Bone marrow (tissue), 2 donors: ENCODE results near the gene USP22.
A peak's percentile ranks its signal among the peaks of the same experiment; 100 is the strongest.
"Not testable (repeated sequence)": the region's sequence is repeated elsewhere in the genome, so short reads cannot be mapped to it uniquely, and the experiment has no call there.

Experiments used
- DNase-seq, 2 donors: peaks; one replicate each; lab custom pipeline; 2025; lab: John Stamatoyannopoulos, UW

Gene USP22

GRCh38 chr17:21042458-21043295, at the start of gene USP22:
USP22 (minus strand) TSS chr17:21043011; CDS start chr17:21042835, 176 bp downstream.
- peak; percentile 60 to 98 for DNase-seq

DNA sequence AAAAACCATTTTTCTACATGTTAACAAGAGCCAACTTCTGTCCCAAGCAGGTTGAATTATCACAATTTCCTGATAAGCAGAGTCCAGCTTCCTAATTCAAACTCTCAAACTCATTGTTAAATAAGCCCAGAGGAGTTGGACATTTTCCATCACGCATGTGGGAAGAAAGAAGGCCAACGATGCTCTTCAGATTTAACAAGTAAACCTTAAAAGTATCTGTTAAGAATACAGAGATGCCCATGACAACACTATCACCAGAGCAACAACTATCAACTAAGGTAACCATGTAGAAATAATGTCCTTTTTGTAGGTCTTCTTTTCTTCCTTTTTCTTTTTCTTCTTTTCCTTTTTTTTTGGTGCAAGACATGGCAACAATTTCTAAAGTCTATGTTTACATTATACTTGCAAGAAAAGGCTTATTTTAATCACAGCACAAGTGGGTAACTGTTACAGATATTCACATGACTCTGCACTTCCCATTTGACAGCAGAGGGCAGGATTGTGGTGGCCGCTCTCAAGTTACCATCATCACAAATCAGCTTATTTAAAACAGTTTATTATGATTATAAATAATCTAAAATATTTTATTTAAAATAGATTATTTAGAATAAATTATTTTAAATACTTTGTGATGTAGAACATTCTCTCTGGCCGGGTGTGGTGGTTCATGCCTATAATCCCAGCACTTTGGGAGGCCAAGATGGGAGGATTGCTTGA, 48.2 kb upstream of the USP22 start:
- DNase-seq = no peak

- no peak for DNase-seq
Measured at GRCh38 chr17:21089933-21090901, 47.4 kb upstream of the USP22 start.

- DNase-seq = no peak
Measured at GRCh38 chr17:21089145-21089544, 46.3 kb upstream of the USP22 start.

DNA sequence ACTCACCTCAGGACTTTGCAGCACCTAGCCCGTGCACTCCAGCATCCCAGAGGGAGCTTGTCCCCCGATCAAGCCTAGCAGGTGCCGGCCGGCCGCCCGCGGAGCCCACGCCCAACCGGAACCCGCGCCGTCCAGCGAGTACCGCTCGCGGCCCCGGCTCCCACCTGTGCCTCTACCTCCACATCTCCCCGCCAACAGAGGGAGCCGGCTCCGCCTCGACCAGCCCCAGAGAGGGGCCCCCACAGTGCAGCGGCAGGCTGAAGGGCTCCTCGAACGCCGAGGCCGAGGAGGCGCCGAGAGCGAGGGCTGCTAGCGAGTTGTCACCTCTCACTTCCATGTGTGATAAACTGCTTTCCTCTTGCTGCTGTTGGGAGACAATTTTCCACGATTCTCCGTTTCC, 42.9 kb upstream of the USP22 start:
- DNase-seq = no peak

DNA sequence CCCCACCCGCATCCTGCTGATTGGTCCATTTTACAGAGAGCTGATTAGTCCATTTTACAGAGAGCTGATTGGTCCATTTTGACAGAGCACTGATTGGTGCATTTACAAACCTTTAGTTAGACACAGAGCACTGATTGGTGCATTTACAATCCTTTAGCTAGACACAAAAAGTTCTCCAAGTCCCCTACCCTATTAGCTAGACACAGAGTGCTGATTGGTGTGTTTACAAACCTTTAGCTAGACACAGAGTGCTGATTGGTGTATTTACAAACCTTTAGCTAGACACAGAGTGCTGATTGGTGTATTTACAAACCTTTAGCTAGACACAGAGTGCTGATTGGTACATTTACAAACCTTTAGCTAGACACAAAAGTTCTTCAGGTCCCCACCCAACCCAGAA, 42.5 kb upstream of the USP22 start:
- DNase-seq = not testable (repeated sequence)

DNA sequence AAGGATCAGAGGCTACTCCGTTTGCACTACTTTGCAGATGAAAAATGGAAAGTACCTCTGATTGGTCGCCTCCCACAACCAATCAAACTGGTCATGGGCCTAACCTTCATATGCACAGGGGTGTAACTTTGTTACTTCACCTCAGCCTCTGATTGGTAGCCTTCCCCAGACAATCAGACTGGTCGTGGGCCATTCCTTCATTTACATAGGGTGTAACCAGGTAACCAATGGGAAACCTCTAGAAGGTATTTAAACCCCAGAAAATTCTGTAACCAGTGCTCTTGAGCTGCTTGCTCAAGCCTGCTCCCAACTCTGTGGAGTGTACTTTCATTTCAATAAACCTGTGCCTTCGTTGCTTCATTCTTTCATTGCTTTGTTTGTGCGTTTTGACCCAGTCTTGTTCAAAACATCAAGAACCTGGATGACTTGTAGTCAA, 39.2 kb upstream of the USP22 start:
- no peak for DNase-seq

- DNase-seq = no peak
Measured at GRCh38 chr17:21079196-21079595, 36.4 kb upstream of the USP22 start.

GRCh38 chr17:21078016-21078780, 35.4 kb upstream of the USP22 start:
- no peak for DNase-seq

DNA sequence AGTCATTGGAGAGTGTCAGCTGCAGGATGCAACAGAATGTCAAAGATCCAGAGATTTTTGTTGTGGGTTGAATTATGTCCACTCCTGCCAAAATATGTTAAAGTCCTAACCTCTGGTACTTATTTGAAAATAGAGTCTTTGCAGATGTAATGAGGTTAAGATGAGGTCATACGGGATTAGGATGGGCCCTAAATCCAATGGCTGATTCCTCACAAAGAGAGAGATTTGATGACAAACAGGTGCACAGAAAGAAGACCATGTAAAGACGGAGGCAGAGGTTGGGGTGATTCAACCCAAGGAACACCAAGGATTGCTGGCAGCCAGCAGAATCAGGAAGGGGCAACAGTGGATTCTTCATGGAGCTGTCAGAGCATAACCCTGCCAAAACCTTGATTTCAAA, 34.5 kb upstream of the USP22 start:
- DNase-seq = no peak

- no peak for DNase-seq
Measured at GRCh38 chr17:21076242-21076641, 33.4 kb upstream of the USP22 start.

DNA sequence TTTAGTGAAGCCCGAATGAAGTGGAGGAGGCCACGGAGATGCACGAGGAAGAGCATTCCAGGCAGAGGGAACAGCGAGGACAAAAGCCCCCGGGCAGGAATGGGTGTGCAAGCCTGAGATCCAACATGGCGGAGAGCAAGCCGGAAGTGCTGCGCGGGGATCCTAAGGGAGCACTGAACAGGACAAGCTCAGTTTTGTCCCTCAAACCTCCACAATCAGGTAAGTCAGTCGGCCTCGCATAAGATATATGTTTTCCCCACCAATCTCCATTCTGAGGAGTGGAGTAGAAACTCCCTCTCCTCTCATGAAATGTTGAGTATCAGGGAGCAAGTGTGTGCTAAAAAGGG, 32.9 kb upstream of the USP22 start:
- no peak for DNase-seq

- DNase-seq = no peak
Measured at GRCh38 chr17:21072745-21073197, 30.0 kb upstream of the USP22 start.

DNA sequence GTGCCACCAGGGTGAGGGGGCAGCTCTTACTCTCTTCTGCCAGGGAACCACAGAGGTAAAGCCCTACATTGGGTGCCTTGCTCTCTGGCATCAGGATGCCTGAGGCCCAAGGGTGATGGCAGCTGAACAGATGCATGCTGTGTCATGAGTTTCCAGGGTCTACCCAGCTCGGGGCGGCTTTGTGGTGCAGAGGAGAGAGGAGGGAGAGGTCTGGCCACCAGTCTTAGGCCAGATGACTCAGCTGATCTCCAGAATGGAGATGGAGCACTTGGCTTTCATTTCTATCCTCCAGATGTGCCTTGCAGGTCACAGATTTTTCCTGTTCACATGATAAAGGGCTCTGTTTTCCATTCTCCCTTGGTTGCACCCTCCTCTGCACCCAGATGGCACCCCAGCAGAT, 23.6 kb upstream of the USP22 start:
- DNase-seq = no peak

- no peak for DNase-seq
Measured at GRCh38 chr17:21061971-21062526, 19.2 kb upstream of the USP22 start.

GRCh38 chr17:21061158-21061835, 18.5 kb upstream of the USP22 start:
- DNase-seq = no peak

- DNase-seq = no peak
Measured at GRCh38 chr17:21059761-21060160, 16.9 kb upstream of the USP22 start.

- no peak for DNase-seq
Measured at GRCh38 chr17:21058098-21058893, 15.5 kb upstream of the USP22 start.

DNA sequence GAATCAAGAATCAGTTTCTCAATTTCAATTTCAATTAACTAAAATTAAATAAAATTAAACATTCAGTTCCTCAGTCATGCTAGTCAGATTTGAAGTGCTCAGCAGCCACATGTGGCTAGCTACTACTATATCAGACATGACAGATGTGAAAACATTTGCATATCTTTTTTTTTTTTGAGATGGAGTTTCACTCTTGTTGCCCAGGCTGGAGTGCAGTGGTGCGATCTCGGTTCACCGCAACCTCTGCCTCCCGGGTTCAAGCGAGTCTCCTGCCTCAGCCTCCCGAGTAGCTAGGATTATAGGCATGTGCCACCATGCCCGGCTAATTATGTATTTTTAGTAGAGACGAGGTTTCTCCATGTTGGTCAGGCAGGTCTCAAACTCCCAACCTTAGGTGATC, 10.2 kb upstream of the USP22 start:
- not testable (repeated sequence) for DNase-seq

DNA sequence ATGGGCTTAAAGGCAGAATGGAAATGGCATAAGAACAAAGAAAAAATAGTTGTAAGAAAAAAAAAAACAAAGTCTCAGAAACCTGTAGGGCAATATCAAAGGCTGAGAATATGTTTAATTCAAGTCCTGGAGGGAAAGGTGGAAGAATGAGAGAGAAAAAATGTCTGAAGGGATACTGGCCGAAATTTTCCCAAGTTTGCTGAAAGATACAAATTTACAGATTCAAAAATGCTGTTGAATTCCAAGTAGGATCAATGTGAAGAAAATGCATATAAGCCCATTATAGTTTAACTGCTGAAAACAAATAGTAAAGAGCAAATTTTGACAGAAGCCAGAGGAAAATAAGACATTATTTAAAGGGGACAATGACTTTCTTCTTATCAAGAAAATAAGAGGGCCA, 6.6 kb upstream of the USP22 start:
- no peak for DNase-seq
